Calu3 (cell line): ENCODE measurements around the gene SMAD2. TPM values are rescaled to one million over a fixed set of nuclear protein-coding genes. Genes with fewer than 3 reads are reported as not detected.

Experiments used
- BruUV-seq: library from RNA; stranded (reverse); fragments of 400-500 nt; replicated peaks from 2 replicates; lab custom pipeline; 2021; lab: Mats Ljungman, UMichigan
- CTCF ChIA-PET: fragments of 300-600 bp; sonication (Branson Sonifier 250); formaldehyde crosslinking; loops from one replicate; lab custom pipeline; 2022; ENCODE audit warnings: antibody characterized with exemption; lab: Charles Lee
- DNase-seq: peaks from one replicate; pipeline ENCODE4 v3.0.0; 2022
- H3K27ac Mint-ChIP-seq: one replicate; pipeline ENCODE4 v1.8.0; 2022; ENCODE audit warnings: mixed read lengths; ENCODE audit not compliant: unreplicated experiment
- H3K27me3 Mint-ChIP-seq: one replicate; pipeline ENCODE4 v1.8.0; 2022; ENCODE audit warnings: mixed read lengths; ENCODE audit not compliant: unreplicated experiment
- H3K36me3 Mint-ChIP-seq: one replicate; pipeline ENCODE4 v1.8.0; 2022; ENCODE audit warnings: mild to moderate bottlenecking, moderate library complexity, mixed read lengths; ENCODE audit not compliant: insufficient read depth, unreplicated experiment
- H3K4me1 Mint-ChIP-seq: one replicate; pipeline ENCODE4 v1.8.0; 2022; ENCODE audit warnings: mild to moderate bottlenecking, low read depth, mixed read lengths; ENCODE audit not compliant: unreplicated experiment
- H3K4me3 Mint-ChIP-seq: one replicate; pipeline ENCODE4 v1.8.0; 2022; ENCODE audit warnings: mild to moderate bottlenecking, low read depth, moderate library complexity, mixed read lengths; ENCODE audit not compliant: unreplicated experiment
- H3K9me3 Mint-ChIP-seq: one replicate; pipeline ENCODE4 v1.8.0; 2022; ENCODE audit warnings: low read depth, mixed read lengths; ENCODE audit not compliant: unreplicated experiment
- intact Hi-C: fragments of 100-400 bp; cut with micrococcal nuclease; formaldehyde crosslinking; loops from one replicate; pipeline ENCODE4 v1.10.0; 2022; ENCODE audit not compliant: unreplicated experiment
- total RNA-seq: library from RNA; stranded (reverse); gene quantifications from 2 replicates; pipeline ENCODE4 v1.2.3, GENCODE V29; 2022
- TF ChIP-seq, protein P1 (sequence below): fragments of 200-600 bp; IDR thresholded peaks from one replicate; pipeline ENCODE4 v1.8.0; 2022; ENCODE audit warnings: antibody characterized with exemption; ENCODE audit not compliant: unreplicated experiment

The SMAD2 gene
- total RNA-seq, 1 experiment from 2014 or later = 134 TPM

DNA sequence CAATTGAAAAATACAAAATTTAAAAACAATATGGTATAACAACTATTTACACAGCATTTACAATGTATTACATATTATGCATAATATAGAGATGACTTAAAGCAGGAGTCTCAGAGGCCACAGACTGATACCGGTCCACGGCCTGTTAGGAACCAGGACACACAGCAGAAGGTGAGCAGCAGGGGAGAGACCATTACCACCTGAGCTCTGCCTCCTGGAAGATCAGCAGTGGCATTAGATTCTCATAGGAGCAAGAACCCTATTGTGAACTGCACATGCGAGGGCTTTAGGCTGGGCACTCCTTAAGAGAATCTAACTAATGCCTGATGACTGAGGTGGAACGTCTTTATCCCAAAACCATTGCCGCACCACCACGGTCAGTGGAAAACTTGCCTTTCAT is 58.0 kb downstream of the SMAD2 start:
- H3K36me3 Mint-ChIP-seq = peaks cover 5% of the 10 kb centered on the region
- CTCF ChIA-PET = no interaction called here
- H3K27ac Mint-ChIP-seq = no peak overlapping the region
- no TSS peak for BruUV-seq
- H3K4me1 Mint-ChIP-seq = peaks cover 21% of the 10 kb centered on the region
- intact Hi-C loops = no loop called here
- no peaks in the 10 kb centered on the region for H3K27me3 Mint-ChIP-seq
- no peak overlapping the region for H3K4me3 Mint-ChIP-seq
- TF ChIP-seq, protein P1, sequence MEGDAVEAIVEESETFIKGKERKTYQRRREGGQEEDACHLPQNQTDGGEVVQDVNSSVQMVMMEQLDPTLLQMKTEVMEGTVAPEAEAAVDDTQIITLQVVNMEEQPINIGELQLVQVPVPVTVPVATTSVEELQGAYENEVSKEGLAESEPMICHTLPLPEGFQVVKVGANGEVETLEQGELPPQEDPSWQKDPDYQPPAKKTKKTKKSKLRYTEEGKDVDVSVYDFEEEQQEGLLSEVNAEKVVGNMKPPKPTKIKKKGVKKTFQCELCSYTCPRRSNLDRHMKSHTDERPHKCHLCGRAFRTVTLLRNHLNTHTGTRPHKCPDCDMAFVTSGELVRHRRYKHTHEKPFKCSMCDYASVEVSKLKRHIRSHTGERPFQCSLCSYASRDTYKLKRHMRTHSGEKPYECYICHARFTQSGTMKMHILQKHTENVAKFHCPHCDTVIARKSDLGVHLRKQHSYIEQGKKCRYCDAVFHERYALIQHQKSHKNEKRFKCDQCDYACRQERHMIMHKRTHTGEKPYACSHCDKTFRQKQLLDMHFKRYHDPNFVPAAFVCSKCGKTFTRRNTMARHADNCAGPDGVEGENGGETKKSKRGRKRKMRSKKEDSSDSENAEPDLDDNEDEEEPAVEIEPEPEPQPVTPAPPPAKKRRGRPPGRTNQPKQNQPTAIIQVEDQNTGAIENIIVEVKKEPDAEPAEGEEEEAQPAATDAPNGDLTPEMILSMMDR = no peak
- H3K9me3 Mint-ChIP-seq = no peaks in the 10 kb centered on the region
- DNase-seq = no peak

GRCh38 chr18:47871288-47871687 is 59.2 kb downstream of the SMAD2 start:
- TF ChIP-seq, protein P1 = no peak
- no peak for DNase-seq
- no peaks in the 10 kb centered on the region for H3K9me3 Mint-ChIP-seq
- no peak overlapping the region for H3K4me3 Mint-ChIP-seq
- no peaks in the 10 kb centered on the region for H3K27me3 Mint-ChIP-seq
- BruUV-seq = no TSS peak
- CTCF ChIA-PET = no interaction called here
- H3K36me3 Mint-ChIP-seq = peaks cover 5% of the 10 kb centered on the region
- H3K27ac Mint-ChIP-seq = no peak overlapping the region
- H3K4me1 Mint-ChIP-seq = peaks cover 21% of the 10 kb centered on the region
- intact Hi-C loops = no loop called here

- CTCF ChIA-PET = no interaction called here
- DNase-seq = no peak
- Mint-ChIP-seq H3K27me3 (no peaks in the 10 kb centered on the region), H3K9me3 (no peaks in the 10 kb centered on the region), H3K4me1 (peaks cover 21% of the 10 kb centered on the region), H3K27ac (no peak overlapping the region), H3K4me3 (no peak overlapping the region), H3K36me3 (peaks cover 5% of the 10 kb centered on the region)
- TF ChIP-seq, protein P1 = no peak
- no TSS peak for BruUV-seq
- intact Hi-C loops = no loop called here
Measured at GRCh38 chr18:47870605-47871004, 59.9 kb downstream of the SMAD2 start.

DNA sequence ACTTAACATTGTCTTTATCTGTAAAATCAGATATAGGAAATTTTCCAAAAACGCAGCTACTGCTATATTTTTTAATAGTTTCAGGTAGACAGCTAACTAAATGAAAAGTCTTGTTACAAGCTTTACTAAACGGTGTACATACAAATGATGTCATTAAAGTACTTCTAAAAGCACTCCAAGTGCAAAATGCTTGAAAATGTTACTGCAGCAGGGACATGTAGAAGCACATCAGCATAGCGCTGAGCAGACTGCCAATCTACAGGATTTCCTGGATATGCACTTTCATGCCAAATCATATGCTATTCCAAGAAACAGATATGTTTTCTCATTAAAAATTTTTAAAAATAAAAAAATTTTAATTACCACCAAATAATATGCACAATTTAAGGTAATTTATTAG is 61.7 kb downstream of the SMAD2 start:
- no peak overlapping the region for H3K27ac Mint-ChIP-seq
- TF ChIP-seq, protein P1 = no peak
- no peak overlapping the region for H3K4me3 Mint-ChIP-seq
- no TSS peak for BruUV-seq
- H3K27me3 Mint-ChIP-seq = no peaks in the 10 kb centered on the region
- H3K36me3 Mint-ChIP-seq = peaks cover 5% of the 10 kb centered on the region
- intact Hi-C loops = no loop called here
- no peaks in the 10 kb centered on the region for H3K9me3 Mint-ChIP-seq
- DNase-seq = no peak
- peaks cover 5% of the 10 kb centered on the region for H3K4me1 Mint-ChIP-seq
- CTCF ChIA-PET = no interaction called here
